ENCODE data around the gene CRTAC1. TPM values are rescaled to one million over a fixed set of nuclear protein-coding genes. Genes with fewer than 3 reads are reported as not detected.

The CRTAC1 gene
- total RNA-seq, 1 donor from 2014 or later: 0.30 TPM

- peaks cover 7% of the 10 kb centered on the region for H3K27me3 Mint-ChIP-seq (ENCODE audit: insufficient read depth, low read depth)
- no peak overlapping the region for H3K27ac ChIP-seq
Measured at GRCh38 chr10:97916586-97916985, 113.8 kb downstream of the CRTAC1 start.

GRCh38 chr10:97915346-97916131 lies 114.9 kb downstream of the CRTAC1 start:
- Histone ChIP-seq H3K4me2 (no peak overlapping the region), H3K9me3 (ENCODE audit: low read depth) (no peaks in the 10 kb centered on the region), H3K9ac (no peak overlapping the region), H3K27ac (no peak overlapping the region), H3F3A (ENCODE audit: low read depth) (no peaks in the 10 kb centered on the region), H2AFZ (replicated peaks) (no peak overlapping the region), H3K27me3 (peaks cover 15% of the 10 kb centered on the region), H3K79me2 (ENCODE audit: low read depth) (no peaks in the 10 kb centered on the region), H3K36me3 (no peaks in the 10 kb centered on the region), H3K4me3 (no peak overlapping the region), H4K20me1 (ENCODE audit: low read depth) (peaks cover 3% of the 10 kb centered on the region), H3K4me1 (no peaks in the 10 kb centered on the region)
- Mint-ChIP-seq H3K27ac (no peak overlapping the region), H3K4me3 (no peak overlapping the region), H3K27me3 (ENCODE audit: insufficient read depth, low read depth) (peaks cover 7% of the 10 kb centered on the region), H3K4me1 (peaks cover 3% of the 10 kb centered on the region), H3K36me3 (no peaks in the 10 kb centered on the region), H3K9me3 (no peaks in the 10 kb centered on the region)
- DNase-seq (ENCODE audit: low spot score): no peak
- TF ChIP-seq EZH2 (IDR thresholded peaks at IDR 0.05) (no peak), CTCF (IDR thresholded peaks at IDR 0.05) (no peak), EZH2phosphoT487 (IDR thresholded peaks at IDR 0.05) (no peak)

More at GRCh38 chr10:97916586-97916985, 113.8 kb downstream of the CRTAC1 start:
- Mint-ChIP-seq H3K27ac (no peak overlapping the region), H3K4me3 (peak overlapping the region; percentile 55), H3K9me3 (no peaks in the 10 kb centered on the region), H3K36me3 (no peaks in the 10 kb centered on the region), H3K4me1 (peaks cover 3% of the 10 kb centered on the region)
- H3K79me2 ChIP-seq (ENCODE audit: low read depth): no peaks in the 10 kb centered on the region
- peaks cover 15% of the 10 kb centered on the region for H3K27me3 ChIP-seq
- no peak overlapping the region for H2AFZ ChIP-seq (replicated peaks)
- no peaks in the 10 kb centered on the region for H3K4me1 ChIP-seq
- H3K9me3 ChIP-seq (ENCODE audit: low read depth): no peaks in the 10 kb centered on the region
- H3K4me2 ChIP-seq: no peak overlapping the region
- no peak overlapping the region for H3K4me3 ChIP-seq
- no peaks in the 10 kb centered on the region for H3K36me3 ChIP-seq
- H4K20me1 ChIP-seq (ENCODE audit: low read depth): peaks cover 3% of the 10 kb centered on the region
- no peak for TF ChIP-seq CTCF (IDR thresholded peaks at IDR 0.05)
- no peak for TF ChIP-seq EZH2phosphoT487 (IDR thresholded peaks at IDR 0.05)
- no peak for TF ChIP-seq EZH2 (IDR thresholded peaks at IDR 0.05)
- DNase-seq (ENCODE audit: low spot score): no peak
- no peak overlapping the region for H3K9ac ChIP-seq
- no peaks in the 10 kb centered on the region for H3F3A ChIP-seq (ENCODE audit: low read depth)

DNA sequence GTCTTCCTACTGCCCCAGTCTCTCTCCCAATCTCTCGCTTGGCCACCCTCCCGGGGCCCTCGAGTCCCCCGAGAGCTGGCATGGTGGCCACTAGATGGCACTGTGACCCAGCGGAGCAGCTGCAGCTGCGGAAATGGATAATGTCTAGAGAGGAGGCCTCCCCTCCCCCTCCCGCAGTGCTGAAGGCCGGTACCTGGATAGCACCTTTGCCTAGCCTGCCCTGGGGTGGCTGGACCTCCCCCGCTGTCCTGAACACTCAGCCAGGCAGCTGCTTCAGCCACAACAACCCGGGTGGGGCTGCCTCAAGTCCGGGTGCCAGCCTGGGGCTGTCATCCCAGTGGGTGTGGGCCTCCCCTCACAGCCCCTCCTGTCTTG lies 115.6 kb downstream of the CRTAC1 start:
- no peak overlapping the region for H3K27ac Mint-ChIP-seq
- peak; percentile 87 for DNase-seq (ENCODE audit: low spot score)
- no peak overlapping the region for H3K4me2 ChIP-seq
- H3K9ac ChIP-seq: no peak overlapping the region
- H3K27me3 ChIP-seq: peaks cover 15% of the 10 kb centered on the region
- H3K4me1 Mint-ChIP-seq: peaks cover 3% of the 10 kb centered on the region
- H3K36me3 ChIP-seq: no peaks in the 10 kb centered on the region
- no peak overlapping the region for H3K27ac ChIP-seq
- H3K4me3 ChIP-seq: no peak overlapping the region
- H3K27me3 Mint-ChIP-seq (ENCODE audit: insufficient read depth, low read depth): peaks cover 11% of the 10 kb centered on the region
- no peak overlapping the region for H3K4me3 Mint-ChIP-seq
- no peaks in the 10 kb centered on the region for H3K4me1 ChIP-seq
- no peaks in the 10 kb centered on the region for H3K79me2 ChIP-seq (ENCODE audit: low read depth)
- TF ChIP-seq CTCF (IDR thresholded peaks at IDR 0.05) (peak; percentile 94), EZH2phosphoT487 (IDR thresholded peaks at IDR 0.05) (no peak), EZH2 (IDR thresholded peaks at IDR 0.05) (no peak)
- H3K36me3 Mint-ChIP-seq: no peaks in the 10 kb centered on the region
- H3K9me3 ChIP-seq (ENCODE audit: low read depth): no peaks in the 10 kb centered on the region
- H4K20me1 ChIP-seq (ENCODE audit: low read depth): peaks cover 3% of the 10 kb centered on the region
- H3F3A ChIP-seq (ENCODE audit: low read depth): no peaks in the 10 kb centered on the region
- H3K9me3 Mint-ChIP-seq: no peaks in the 10 kb centered on the region
- H2AFZ ChIP-seq (replicated peaks): no peak overlapping the region
